Prostate gland (tissue), 2 donors: Measurements from ENCODE around the gene PSRC1. TPM values are rescaled to one million over a fixed set of nuclear protein-coding genes. Genes with fewer than 3 reads are reported as not detected.

ENCODE experiments used
- DNase-seq: peaks from one replicate; pipeline ENCODE4 v3.0.0-alpha.2; 2019; ENCODE audit warnings: low spot score
- H3K27ac ChIP-seq, 2 donors: fragments of 200-600 bp; sonication (generic); 2 replicates each; pipeline ENCODE4 v1.5.1; 2017 to 2019
- H3K27me3 ChIP-seq: fragments of 200-600 bp; sonication (generic); replicated peaks from 2 replicates; pipeline ENCODE4 v1.5.1; 2019; ENCODE audit not compliant: insufficient read depth
- H3K36me3 ChIP-seq, 2 donors: fragments of 200-600 bp; sonication (generic); 1 replicate in 1 of 2; 2 replicates in 1 of 2; pipeline versions ENCODE4 v1.5.1 to v1.8.1; 2017 to 2019
- H3K4me1 ChIP-seq: fragments of 200-600 bp; sonication (generic); replicated peaks from 2 replicates; pipeline ENCODE4 v1.5.1; 2019
- H3K4me3 ChIP-seq, 2 donors: fragments of 200-600 bp; sonication (generic); 2 replicates each; pipeline ENCODE4 v1.5.1; 2017 to 2019
- H3K9me3 ChIP-seq: fragments of 200-600 bp; sonication (generic); 2 replicates; pipeline ENCODE4 v1.5.1; 2017
- POLR2A ChIP-seq: fragments of 450-650 bp; IDR thresholded peaks from one replicate; pipeline ENCODE4 v1.6.1; 2016; ENCODE audit warnings: antibody characterized with exemption, mild to moderate bottlenecking
- POLR2AphosphoS5 ChIP-seq: sonication (generic); formaldehyde crosslinking; IDR thresholded peaks from one replicate; pipeline ENCODE4 v1.6.1; 2017; ENCODE audit warnings: antibody characterized with exemption
- WGBS: methylation state at CpG from one replicate; pipeline ENCODE4 v1.1.5; 2018; 5-methylcytosine and 5-hydroxymethylcytosine counted together
- intact Hi-C: fragments of 100-400 bp; cut with DNase I; formaldehyde crosslinking; loops from one replicate; pipeline ENCODE4 v1.14.2; 2022
- total RNA-seq, 2 donors: library from RNA; depleted of rRNA; stranded (reverse); fragments of >200 nt; gene quantifications; one replicate each; pipeline ENCODE4 v1.1.0, GENCODE V29; 2016
- TF ChIP-seq, protein P1 (sequence below), 4 experiments: fragments of 200-600 bp in 2 of 4; fragments of 450-650 bp in 2 of 4; sonication (generic) in 2 of 4; IDR thresholded peaks; 1 replicate in 3 of 4; 2 replicates in 1 of 4; pipeline ENCODE4 v1.5.1; 2016 to 2019; ENCODE audit warnings: antibody characterized with exemption in 4 of 4, mild to moderate bottlenecking in 2 of 4, moderate library complexity in 2 of 4

PSRC1 gene
- 10 to 100 TPM in 1 of 2 donors, 1 to 10 TPM in 1; 9.1 to 40.0 TPM for total RNA-seq

DNA sequence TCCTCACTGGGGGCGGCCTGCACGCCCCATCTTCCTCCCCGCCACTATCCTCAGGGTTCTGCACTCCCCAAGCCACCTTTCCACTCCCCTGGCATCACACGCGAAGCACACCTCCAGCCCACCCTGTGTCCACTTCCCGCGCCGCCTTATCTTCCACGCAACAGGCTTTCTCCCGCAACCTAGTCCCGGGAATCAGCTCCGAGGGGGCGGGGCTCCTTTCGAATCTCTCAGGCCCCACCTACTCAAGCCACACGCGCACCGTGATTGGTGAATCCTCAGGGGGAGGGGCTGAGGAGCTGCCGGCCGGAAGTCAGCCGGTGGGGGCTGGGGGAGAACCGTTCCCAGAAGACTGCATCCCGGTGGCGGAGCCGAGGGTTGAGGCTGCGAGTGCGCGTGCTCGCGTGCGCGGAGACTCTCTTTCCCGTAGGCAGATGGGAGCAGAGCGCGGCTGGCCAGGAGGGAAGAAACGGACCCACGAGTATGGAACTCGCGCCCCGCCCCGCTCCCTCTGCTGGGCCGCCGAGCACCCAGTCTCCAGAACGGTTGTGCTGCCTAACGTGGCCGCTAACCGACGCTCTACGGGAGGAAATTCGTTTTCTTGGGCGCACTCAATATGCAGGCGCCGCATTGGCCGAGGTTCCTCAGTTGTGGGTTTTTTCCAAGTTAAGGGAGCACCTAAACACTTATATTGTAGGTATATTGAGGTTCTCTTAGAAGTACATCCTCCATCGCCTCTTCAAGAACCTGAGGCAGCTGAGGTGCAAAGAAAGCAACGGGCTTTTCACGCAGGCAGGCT is at the start of gene PSRC1:
Gene PSRC1 (minus strand): TSS at position 194 of the 796 bp plus-strand sequence.
- DNase-seq = peak; percentile 98
- no peaks in the 10 kb centered on the region for H3K27me3 ChIP-seq
- H3K9me3 ChIP-seq = no peaks in the 10 kb centered on the region
- H3K36me3 ChIP-seq = no peaks in the 10 kb centered on the region
- WGBS = under 1% methylated on average over 56 of the region's 56 CpGs
- H3K27ac ChIP-seq = peak within 1 kb of the TSS; percentile 85 to 87
- intact Hi-C loops = loop anchor here (2.0 kb wide), 1 partner anchor 116 kb away; no protein-coding TSS in a partner anchor
- peaks cover 4% of the 10 kb centered on the region for H3K4me1 ChIP-seq
- peak within 1 kb of the TSS; percentile 44 to 48 for H3K4me3 ChIP-seq
- TF ChIP-seq POLR2AphosphoS5 (peak; percentile 96), POLR2A (peak; percentile 71)
- TF ChIP-seq, protein P1, sequence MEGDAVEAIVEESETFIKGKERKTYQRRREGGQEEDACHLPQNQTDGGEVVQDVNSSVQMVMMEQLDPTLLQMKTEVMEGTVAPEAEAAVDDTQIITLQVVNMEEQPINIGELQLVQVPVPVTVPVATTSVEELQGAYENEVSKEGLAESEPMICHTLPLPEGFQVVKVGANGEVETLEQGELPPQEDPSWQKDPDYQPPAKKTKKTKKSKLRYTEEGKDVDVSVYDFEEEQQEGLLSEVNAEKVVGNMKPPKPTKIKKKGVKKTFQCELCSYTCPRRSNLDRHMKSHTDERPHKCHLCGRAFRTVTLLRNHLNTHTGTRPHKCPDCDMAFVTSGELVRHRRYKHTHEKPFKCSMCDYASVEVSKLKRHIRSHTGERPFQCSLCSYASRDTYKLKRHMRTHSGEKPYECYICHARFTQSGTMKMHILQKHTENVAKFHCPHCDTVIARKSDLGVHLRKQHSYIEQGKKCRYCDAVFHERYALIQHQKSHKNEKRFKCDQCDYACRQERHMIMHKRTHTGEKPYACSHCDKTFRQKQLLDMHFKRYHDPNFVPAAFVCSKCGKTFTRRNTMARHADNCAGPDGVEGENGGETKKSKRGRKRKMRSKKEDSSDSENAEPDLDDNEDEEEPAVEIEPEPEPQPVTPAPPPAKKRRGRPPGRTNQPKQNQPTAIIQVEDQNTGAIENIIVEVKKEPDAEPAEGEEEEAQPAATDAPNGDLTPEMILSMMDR (IDR thresholded peaks at IDR 0.05) = peak in 3 of 4 experiments; percentile 31 to 68 (median 65)

DNA sequence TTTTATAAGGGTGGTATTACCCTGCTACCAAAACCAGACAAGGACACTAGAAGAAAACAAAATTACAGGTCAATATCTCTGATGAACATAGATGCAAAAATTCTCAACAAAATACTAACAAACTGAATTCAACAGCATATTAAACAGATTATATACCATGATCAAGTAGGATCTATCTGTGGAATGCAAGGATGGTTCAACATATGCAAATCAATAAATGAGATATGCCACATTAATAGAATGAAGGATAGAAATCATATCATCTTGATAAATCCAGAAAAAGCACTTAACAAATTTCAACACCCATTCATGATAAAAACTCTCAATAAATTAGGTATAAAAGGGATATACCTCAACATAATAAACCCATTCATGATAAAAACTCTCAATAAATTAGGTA is 48.2 kb upstream of the PSRC1 start:
- no peaks in the 10 kb centered on the region for H3K27me3 ChIP-seq
- TF ChIP-seq, protein P1 (IDR thresholded peaks at IDR 0.05) = no peak
- TF ChIP-seq POLR2AphosphoS5 = no peak
- TF ChIP-seq POLR2A = no peak
- no peak overlapping the region for H3K4me3 ChIP-seq
- H3K36me3 ChIP-seq = peaks cover 3 to 4% of the 10 kb centered on the region in 2 donors
- no peaks in the 10 kb centered on the region for H3K4me1 ChIP-seq
- intact Hi-C loops = no loop called here
- no peaks in the 10 kb centered on the region for H3K9me3 ChIP-seq
- DNase-seq = no peak
- no peak overlapping the region for H3K27ac ChIP-seq

DNA sequence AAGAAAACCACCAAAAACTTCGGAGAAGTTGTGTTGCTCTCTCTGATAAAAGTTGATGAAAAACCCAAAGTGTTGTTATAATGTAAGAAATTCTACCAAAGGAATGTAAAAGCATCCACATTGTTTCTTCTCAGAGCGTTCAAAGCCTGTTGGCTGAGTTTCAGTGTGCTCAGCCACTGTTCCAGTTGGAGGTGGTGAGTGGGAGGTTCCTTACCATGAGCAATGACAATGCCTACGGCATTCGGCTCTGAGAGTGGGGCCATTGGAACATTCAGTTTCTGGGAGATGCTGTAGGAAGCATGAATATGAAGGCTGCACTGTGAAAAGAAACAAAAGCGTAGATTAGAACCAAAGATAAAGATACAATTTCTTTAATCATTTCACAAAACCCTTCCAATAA is 44.3 kb upstream of the PSRC1 start:
- H3K4me1 ChIP-seq = no peaks in the 10 kb centered on the region
- no peaks in the 10 kb centered on the region for H3K9me3 ChIP-seq
- H3K27me3 ChIP-seq = no peaks in the 10 kb centered on the region
- H3K36me3 ChIP-seq = peaks cover 0 to 3% of the 10 kb centered on the region in 2 donors
- no peak overlapping the region for H3K27ac ChIP-seq
- intact Hi-C loops = no loop called here
- TF ChIP-seq, protein P1 (IDR thresholded peaks at IDR 0.05) = no peak
- no peak for TF ChIP-seq POLR2A
- no peak for TF ChIP-seq POLR2AphosphoS5
- H3K4me3 ChIP-seq = no peak overlapping the region
- 67% methylated on average over 5 of the region's 5 CpGs for WGBS
- no peak for DNase-seq

DNA sequence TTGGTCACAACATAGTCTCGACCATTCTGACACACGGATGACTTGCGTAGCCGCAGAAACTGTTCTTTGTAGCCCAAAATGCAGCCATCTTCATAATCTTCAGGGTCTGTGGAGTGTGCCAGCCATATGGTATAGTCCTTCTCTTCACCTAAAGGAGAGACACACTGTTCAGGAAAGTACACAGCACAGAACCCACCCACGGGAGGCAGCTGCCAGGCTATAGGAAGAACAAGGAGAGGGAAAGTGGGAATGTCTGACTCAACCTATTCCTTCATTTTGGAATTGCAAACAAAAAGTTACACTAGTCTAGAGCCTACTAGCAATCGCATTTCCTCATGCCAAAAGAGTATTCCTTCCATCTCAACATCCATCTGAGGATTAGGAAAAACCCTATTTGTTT is 40.0 kb upstream of the PSRC1 start:
- DNase-seq = no peak
- H3K9me3 ChIP-seq = no peaks in the 10 kb centered on the region
- 92% methylated on average over 6 of the region's 6 CpGs for WGBS
- no peaks in the 10 kb centered on the region for H3K27me3 ChIP-seq
- intact Hi-C loops = no loop called here
- peaks cover 0 to 3% of the 10 kb centered on the region in 2 donors for H3K36me3 ChIP-seq
- no peaks in the 10 kb centered on the region for H3K4me1 ChIP-seq
- TF ChIP-seq POLR2AphosphoS5 = no peak
- TF ChIP-seq, protein P1 (IDR thresholded peaks at IDR 0.05) = no peak
- TF ChIP-seq POLR2A = no peak
- H3K27ac ChIP-seq = no peak overlapping the region
- H3K4me3 ChIP-seq = no peak overlapping the region

DNA sequence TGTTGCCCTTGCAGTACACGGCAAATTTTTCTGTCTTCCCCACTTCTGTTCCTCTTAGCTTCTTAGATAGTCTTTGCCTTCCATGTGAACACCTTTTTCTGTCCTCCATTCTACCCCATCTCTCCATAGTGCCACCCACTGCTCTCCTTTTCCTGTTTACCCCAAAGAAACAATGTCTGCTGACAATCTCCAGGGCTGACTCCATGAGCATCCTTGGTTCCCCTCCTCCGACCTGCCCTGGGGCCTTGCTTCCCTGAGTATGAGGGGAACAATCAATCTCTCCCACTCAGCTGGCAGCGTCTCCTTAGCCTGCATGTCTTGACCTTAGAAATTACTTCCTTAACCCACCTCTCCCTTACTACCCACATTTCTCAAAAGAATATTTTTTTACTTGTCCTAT is 36.2 kb upstream of the PSRC1 start:
- intact Hi-C loops = no loop called here

More for the DNA sequence above, 36.2 kb upstream of the PSRC1 start:
- no peaks in the 10 kb centered on the region for H3K36me3 ChIP-seq
- no peak for TF ChIP-seq POLR2AphosphoS5
- TF ChIP-seq POLR2A = no peak
- TF ChIP-seq, protein P1 (IDR thresholded peaks at IDR 0.05) = no peak
- no peaks in the 10 kb centered on the region for H3K27me3 ChIP-seq
- no peaks in the 10 kb centered on the region for H3K9me3 ChIP-seq
- 93% methylated on average over 3 of the region's 3 CpGs for WGBS
- no peak overlapping the region for H3K4me3 ChIP-seq
- DNase-seq = no peak
- no peaks in the 10 kb centered on the region for H3K4me1 ChIP-seq
- H3K27ac ChIP-seq = no peak overlapping the region
